Right forelimb (tissue), 1 donor: Measurements from ENCODE around the gene PDPR.
"Not testable (repeated sequence)": the region's sequence is repeated elsewhere in the genome, so short reads cannot be mapped to it uniquely, and the experiment has no call there.

Experiments
- DNase-seq: peaks from one replicate; pipeline ENCODE4 v3.0.0-alpha.2; 2018

The PDPR gene

GRCh38 chr16:70113982-70114826 lies at the start of gene PDPR:
PDPR (plus strand) TSS chr16:70114332; CDS start chr16:70120493, 6,161 bp downstream.
- peak; percentile 92 for DNase-seq

- peak; percentile 60 for DNase-seq
These were observed 49.2 kb upstream of the PDPR start for GRCh38 chr16:70064841-70065370.

GRCh38 chr16:70065376-70065745 lies 48.8 kb upstream of the PDPR start:
- DNase-seq = not testable (repeated sequence)

- peak; percentile 87 for DNase-seq
These were observed 48.1 kb upstream of the PDPR start for GRCh38 chr16:70065746-70066658.

- not testable (repeated sequence) for DNase-seq
These were observed 47.4 kb upstream of the PDPR start for GRCh38 chr16:70066751-70067150.

GRCh38 chr16:70079081-70079480 lies 35.1 kb upstream of the PDPR start:
- DNase-seq = not testable (repeated sequence)

- DNase-seq = not testable (repeated sequence)
These were observed 32.9 kb upstream of the PDPR start for GRCh38 chr16:70081219-70081618.

- not testable (repeated sequence) for DNase-seq
These were observed 30.2 kb upstream of the PDPR start for GRCh38 chr16:70083931-70084330.

GRCh38 chr16:70088160-70088559 lies 26.0 kb upstream of the PDPR start:
- not testable (repeated sequence) for DNase-seq

GRCh38 chr16:70088877-70089276 lies 25.3 kb upstream of the PDPR start:
- DNase-seq = not testable (repeated sequence)

GRCh38 chr16:70089289-70089688 lies 24.8 kb upstream of the PDPR start:
- DNase-seq = not testable (repeated sequence)

GRCh38 chr16:70091104-70091503 lies 23.0 kb upstream of the PDPR start:
- not testable (repeated sequence) for DNase-seq

GRCh38 chr16:70094096-70094495 lies 20.0 kb upstream of the PDPR start:
- not testable (repeated sequence) for DNase-seq

GRCh38 chr16:70109583-70110279 lies 4.4 kb upstream of the PDPR start:
- not testable (repeated sequence) for DNase-seq

GRCh38 chr16:70112162-70112561 lies 2.0 kb upstream of the PDPR start:
- not testable (repeated sequence) for DNase-seq

GRCh38 chr16:70113599-70113981 lies 542 bp upstream of the PDPR start:
- not testable (repeated sequence) for DNase-seq

GRCh38 chr16:70118354-70118753 lies 4.2 kb downstream of the PDPR start:
- DNase-seq = not testable (repeated sequence)

GRCh38 chr16:70118776-70119175 lies 4.6 kb downstream of the PDPR start:
- DNase-seq = not testable (repeated sequence)

- DNase-seq = not testable (repeated sequence)
These were observed 6.3 kb downstream of the PDPR start for GRCh38 chr16:70120398-70120797.

- DNase-seq = not testable (repeated sequence)
These were observed 9.7 kb downstream of the PDPR start for GRCh38 chr16:70123822-70124221.

GRCh38 chr16:70126226-70126625 lies 12.1 kb downstream of the PDPR start:
- DNase-seq = not testable (repeated sequence)

GRCh38 chr16:70127706-70128105 lies 13.6 kb downstream of the PDPR start:
- not testable (repeated sequence) for DNase-seq
